ENCODE measurements around the gene UBE3C. TPM values are rescaled to one million over a fixed set of nuclear protein-coding genes. Genes with fewer than 3 reads are reported as not detected.
"Not testable (repeated sequence)": the region's sequence is repeated elsewhere in the genome, so short reads cannot be mapped to it uniquely, and the experiment has no call there.

The UBE3C gene
- total RNA-seq, 1 experiment from 2014 or later, result 50.2 TPM

DNA sequence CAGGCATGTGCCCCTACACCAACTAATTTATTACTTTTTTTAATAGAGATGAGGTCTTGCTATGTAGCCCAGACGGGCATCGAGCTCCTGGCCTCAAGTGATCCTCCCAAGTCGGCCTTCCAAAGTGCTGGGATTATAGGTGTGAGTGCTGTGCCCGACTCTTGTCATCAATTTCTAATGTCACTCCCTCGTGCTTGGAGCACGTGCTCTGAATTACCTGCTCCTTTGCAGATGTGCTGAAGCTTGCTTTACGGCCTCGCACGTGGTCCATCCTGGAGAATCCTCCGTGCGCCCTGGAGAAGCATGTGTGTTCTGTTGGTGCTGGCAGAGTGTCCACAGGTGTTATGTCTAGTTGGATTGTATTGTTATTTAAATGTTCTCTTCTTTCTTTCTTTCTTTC, 11.8 kb upstream of the UBE3C start:
- in situ Hi-C loops (cut with HindIII; ENCODE audit: low sequenced_read_pairs), result no loop called here
- no peak for DNase-seq (ENCODE audit: low spot score)

DNA sequence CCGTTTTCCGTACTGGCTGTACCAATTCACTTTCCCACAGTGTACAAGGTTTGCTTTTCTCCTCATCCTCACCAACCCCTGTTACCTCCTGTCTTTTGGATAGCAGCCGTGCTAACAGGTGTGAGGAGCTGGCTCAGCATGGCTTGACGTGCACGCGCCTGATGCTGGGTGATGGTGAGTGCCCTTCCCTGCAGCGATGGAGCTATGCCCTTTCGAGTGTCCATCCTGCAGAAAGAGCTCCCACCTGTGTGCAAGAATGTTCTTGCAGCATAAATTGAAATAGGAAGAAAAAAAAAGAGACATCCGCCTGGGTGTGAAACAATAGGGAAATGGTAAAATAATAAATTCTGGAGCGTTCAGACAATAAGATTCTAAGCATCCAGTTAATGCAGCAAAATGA, 9.5 kb upstream of the UBE3C start:
- in situ Hi-C loops (cut with HindIII; ENCODE audit: low sequenced_read_pairs), result no loop called here
- no peak for DNase-seq (ENCODE audit: low spot score)

DNA sequence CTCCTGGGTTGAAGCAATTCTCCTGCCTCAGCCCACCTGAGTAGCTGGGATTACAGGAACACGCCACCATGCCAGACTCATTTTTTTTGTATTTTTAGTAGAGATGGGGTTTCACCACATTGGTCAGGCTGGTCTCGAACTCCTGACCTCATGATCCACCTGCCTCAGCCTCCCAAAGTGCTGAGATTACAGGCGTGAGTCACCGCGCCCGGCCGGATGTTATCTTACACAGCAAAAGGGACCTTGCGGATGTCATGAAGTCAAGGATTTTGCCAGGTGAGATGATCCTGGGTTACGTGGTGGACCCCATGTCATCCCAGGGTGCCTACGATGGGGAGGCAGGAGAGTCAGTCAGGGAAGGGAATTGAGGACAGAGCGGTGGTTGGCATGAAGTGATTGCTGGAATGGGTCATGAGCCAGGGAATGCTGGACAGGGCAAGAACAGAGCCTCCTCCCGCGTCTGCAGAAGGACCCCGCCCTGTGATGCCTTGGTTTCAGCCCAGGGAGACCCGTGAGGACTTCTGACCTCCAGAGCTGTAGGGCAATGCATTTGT, 8.7 kb upstream of the UBE3C start:
- in situ Hi-C loops (cut with HindIII; ENCODE audit: low sequenced_read_pairs), result no loop called here

DNA sequence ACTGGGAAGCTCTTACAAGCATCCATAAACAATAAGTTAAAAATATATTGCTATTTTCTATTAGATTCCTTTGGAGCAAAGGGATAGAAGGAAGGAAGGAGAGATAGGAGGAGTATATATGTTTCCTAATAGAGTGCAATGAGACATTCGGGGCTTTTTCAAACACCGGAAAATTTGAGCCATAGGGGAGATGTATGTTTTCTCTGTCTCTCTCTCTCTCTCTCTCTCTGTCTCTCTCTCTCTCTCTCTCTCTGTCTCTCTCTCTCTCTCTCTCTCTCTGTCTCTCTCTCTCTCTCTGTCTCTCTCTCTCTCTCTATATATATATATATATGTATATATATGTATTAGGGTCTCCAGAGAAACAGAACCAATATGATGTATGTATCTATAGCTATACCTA, 7.9 kb upstream of the UBE3C start:
- in situ Hi-C loops (cut with HindIII; ENCODE audit: low sequenced_read_pairs); DNase-seq (ENCODE audit: low spot score): not testable (repeated sequence)

More for the DNA sequence above, 8.7 kb upstream of the UBE3C start:
- DNase-seq (ENCODE audit: low spot score), result no peak

DNA sequence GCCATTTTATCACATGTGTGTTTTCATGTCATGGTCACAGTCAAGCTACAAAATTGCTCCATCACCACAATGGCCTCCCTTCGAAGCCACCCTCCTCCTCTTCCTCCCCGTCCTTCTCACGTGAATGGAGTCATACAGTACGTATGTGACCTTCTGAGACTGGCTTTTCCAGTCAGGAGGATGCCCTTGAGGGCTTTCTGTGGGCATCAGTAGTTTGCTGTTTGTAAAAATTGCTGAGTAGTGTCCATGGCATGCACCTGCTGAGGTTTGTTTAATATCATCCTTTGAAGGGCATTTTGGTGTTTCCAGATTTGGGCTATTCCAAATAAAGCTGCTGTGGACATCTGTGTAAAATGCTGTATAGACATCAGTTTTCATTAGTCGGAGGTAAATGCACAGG, 5.9 kb upstream of the UBE3C start:
- in situ Hi-C loops (cut with HindIII; ENCODE audit: low sequenced_read_pairs), result no loop called here
- DNase-seq (ENCODE audit: low spot score), result no peak

DNA sequence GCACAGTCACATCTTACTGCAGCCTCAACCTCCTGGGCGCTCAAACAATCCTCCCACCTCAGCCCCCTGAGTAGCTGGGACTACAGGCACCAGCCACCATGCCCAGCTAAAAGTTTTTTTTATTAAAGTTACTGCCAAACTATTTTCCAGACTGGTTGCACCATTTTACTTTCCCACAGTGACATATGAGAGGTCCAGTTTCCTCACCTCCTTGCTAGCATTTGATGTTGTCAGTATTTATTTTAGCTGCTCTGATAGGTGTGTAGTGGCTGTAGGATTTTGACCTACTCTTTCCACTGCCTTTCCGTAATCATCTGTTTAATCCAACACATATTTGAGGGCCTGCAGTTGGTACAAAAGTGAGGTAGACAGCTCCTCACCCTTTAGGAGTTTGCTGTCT, 5.4 kb upstream of the UBE3C start:
- in situ Hi-C loops (cut with HindIII; ENCODE audit: low sequenced_read_pairs), result no loop called here
- no peak for DNase-seq (ENCODE audit: low spot score)

DNA sequence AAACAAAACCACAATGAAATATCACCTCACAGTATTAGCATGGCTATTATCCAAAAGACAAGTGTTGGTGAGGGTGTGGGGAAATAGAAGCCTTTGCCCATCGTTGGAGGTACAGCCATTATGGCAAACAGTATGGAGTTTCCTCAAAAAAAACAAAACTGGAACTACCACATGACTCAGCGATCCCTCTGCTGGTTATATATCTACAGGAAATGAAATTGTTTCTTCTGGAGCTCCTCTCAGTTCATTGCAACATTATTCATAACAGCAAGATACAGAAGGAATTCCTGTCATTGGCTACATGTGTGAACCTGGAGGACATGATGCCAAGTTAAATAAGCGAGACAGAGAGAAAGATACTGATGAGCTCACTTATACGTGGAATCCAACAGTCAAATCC, 2.4 kb upstream of the UBE3C start:
- DNase-seq (ENCODE audit: low spot score), result no peak
- in situ Hi-C loops (cut with HindIII; ENCODE audit: low sequenced_read_pairs), result no loop called here

DNA sequence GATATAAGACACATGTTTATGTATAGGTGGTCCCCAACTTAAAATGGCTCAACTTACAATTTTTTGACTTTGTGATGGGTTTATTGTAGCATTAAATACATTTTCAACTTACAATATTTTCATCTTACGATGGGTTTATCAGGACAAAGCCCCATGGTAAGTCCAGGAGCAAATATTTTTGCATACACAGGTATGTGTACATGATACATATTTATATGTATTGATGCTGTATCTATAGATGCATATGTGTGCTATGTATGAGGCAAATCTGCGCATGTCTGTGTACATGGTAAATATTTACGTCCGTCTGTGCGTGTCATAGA, 664 bp upstream of the UBE3C start:
- DNase-seq (ENCODE audit: low spot score), result no peak
- in situ Hi-C loops (cut with HindIII; ENCODE audit: low sequenced_read_pairs), result no loop called here

DNA sequence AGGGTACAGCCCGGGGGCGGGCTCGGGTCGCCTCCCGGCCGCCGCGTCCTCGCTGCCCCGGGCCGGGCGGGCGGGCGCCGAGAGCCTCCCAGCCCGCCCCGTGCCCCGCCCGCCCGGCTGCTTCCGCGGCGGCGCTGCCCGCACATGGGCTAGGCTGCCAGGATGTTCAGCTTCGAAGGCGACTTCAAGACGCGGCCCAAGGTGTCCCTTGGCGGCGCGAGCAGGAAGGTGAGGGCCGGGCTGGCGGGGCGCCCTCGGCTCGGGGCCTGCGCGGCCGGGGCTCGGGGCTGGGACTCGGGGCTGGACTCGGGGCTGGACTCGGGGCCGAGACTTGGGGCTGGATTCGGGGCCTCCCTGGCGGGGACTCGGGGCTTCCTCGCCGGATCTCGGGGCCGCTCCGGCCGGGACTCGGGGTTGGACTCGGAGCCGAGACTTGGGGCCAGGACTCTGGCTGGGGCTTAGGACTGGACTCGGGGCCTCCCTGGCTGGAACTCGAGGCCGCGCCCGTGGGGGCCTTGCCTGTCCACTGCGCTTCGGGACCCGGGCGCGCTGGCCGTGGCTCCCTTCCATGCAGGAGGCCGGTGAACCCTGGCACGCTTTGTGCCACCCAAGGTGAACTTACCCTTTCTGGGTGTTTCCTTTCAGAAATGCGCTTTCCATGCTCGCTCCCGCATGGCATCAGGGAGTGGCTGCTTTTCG, 534 bp downstream of the UBE3C start:
- in situ Hi-C loops (cut with HindIII; ENCODE audit: low sequenced_read_pairs), result no loop called here
- no peak for DNase-seq (ENCODE audit: low spot score)

DNA sequence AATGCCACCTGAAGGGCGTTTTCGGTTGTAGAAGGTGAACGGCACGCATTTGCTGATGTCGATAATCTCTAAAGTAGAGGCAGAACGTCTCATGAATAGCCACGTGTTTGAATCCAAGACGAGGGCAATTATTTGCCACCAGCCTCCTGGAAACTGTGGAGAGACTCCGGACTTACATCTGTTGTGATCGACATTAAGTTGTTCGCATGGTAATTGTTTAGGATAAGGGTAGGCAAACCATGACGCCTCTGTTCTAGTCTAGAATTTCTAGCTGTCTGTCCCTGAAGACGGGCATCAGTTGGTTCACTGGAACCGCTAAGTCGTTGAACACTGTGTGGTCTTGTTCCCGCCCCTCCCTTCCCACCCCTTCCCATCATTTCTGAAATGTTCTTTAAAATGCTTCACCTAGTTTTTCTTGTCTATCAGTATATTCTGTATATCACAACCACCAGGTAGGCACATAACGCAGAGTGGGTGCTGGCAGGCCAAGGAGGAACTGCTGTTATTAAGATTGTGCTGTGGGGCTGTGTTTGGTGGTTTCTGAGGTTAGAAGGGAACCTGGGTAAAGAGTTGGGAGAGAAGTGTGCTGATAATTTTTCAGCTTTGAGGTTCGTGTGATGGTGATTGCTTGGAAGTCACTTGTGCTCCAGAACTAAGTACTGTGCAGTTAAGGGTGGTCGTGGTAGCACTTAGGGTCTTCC, 1.2 kb downstream of the UBE3C start:
- DNase-seq (ENCODE audit: low spot score), result peak; percentile 8
- in situ Hi-C loops (cut with HindIII; ENCODE audit: low sequenced_read_pairs), result no loop called here

DNA sequence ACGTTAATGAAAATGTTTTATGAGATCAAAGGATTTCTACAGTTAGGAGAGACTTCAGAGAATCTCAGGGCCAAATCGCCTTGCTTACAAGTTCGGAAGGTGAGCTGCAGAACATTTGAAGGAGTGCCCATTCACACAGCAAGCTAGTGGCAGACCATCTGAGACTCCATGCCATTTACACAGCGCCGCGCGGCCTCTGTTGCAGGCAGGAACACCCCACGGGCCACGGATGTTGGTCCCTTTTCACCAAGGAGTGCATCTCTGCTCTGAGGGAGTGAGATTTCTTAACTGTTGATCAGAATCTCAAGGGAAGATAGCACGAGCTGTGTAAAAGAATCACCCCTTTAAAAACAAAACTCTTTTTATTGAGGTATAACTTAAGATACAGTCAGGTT, 1.8 kb downstream of the UBE3C start:
- in situ Hi-C loops (cut with HindIII; ENCODE audit: low sequenced_read_pairs), result no loop called here
- no peak for DNase-seq (ENCODE audit: low spot score)

DNA sequence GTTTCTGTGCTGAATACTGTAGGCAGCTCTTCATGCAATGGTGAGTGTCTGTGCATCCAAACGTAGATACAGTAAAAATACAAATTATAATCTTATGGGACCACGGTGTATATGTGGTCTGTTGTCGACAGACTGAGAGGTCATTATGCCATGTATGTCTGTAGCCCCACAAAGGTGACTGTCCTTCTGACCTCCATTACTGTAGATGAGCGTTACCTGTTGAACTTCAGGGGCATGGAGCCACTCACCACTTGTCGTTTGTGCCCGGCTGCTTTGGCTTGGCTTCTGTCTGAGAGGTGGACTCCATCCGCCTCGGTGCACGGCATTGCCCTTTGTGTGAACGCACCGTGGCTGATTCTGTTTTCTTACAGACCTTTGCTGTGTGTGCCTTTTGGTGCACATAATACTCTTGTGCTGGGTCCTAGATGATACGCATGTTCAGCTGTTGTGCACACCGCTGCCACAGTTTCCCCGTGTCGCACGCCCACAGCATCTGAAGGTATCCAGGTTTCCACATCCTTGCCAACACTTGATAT, 2.9 kb downstream of the UBE3C start:
- DNase-seq (ENCODE audit: low spot score), result no peak
- in situ Hi-C loops (cut with HindIII; ENCODE audit: low sequenced_read_pairs), result no loop called here

DNA sequence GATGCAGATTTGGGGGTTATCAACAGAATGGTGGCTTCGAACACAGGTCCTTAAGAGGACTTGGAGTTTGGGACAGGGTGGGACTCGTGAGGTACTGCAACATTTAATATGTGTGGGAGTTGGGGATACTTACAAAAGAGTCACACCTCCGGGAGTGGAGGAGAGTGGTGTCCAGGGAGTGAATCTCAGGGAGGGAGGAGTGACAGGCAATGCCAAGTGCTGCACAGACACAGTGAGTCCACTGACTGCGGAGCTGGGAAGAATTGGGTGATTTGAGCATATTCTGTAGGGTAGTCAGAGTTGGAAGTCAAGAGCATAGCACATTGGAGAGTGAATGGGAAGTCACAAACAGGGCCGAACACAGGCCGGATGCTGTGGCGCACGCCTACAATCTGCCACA, 5.1 kb downstream of the UBE3C start:
- no peak for DNase-seq (ENCODE audit: low spot score)
- in situ Hi-C loops (cut with HindIII; ENCODE audit: low sequenced_read_pairs), result no loop called here

DNA sequence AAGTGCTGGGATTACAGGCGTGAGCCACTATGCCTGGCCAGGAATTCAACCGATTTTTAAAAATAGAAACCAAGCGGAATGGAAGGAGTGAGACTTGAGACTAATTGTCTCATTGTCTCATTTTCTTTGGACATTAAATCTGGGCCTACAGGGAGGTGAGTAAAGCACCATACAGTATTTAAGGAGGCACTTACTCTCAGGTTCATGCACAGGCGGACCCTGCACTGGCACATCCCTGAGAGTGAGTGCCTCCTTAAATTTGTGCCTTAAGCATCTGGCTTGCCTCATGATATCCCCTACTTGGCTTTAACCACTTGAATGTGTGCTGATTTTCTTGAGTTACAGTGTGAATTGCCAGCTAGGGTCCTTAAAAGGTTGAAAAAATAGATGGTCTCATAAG, 10.6 kb downstream of the UBE3C start:
- DNase-seq (ENCODE audit: low spot score), result no peak
- in situ Hi-C loops (cut with HindIII; ENCODE audit: low sequenced_read_pairs), result no loop called here

DNA sequence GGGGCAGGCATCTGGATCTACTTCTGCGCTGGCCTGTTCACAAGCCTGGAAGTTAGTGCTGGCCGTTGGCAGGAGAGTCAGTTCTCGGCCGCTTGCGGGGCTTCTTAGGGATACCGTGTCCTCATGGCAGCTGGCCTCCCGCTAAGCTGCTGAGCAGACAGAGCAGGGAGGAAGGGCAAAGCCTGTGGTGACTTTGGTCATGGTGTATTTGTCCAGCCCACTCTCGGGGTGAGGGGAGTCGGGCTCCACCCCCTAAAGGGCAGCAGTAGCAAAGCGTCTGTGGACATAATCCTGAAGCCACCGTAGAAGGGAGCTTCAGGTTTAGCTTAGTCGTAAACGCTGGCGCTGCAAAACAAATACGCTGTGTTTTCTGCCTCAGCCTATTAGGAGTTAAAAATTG, 12.2 kb downstream of the UBE3C start:
- in situ Hi-C loops (cut with HindIII; ENCODE audit: low sequenced_read_pairs), result no loop called here
- peak; percentile 44 for DNase-seq (ENCODE audit: low spot score)

DNA sequence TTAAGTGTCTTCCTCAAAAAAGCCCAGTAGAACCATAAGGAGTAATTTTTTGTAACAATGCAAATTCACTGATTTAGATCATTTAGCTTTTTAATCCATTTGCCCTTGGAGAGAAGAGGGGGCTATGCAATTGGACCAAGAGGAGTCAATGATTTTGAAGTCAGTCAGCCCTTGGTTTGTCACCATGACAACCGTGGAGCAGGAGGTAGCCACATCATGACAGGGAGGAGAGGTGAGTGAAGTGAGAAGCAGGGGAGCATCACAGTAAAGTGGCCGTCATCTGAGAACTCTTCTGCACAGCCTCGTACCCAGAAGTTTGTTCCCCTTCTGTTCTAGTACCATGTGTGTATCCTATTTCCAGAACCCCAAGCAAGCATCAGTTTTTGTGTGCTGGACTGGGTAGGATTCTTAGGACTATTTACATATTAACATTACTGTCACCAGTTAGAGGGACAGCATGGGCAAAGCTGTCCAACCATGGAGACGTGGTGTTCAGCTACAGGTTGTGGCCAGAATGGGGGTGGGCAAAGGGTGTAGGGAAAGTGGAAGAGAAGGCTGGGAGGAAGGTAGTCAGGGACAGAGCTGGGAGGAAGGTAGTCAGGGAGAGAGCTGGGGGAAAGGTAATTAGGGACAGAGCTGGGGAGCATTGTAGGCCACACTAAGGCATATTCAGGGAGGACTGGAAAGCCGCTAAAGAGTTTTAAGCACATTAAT, 13.1 kb downstream of the UBE3C start:
- in situ Hi-C loops (cut with HindIII; ENCODE audit: low sequenced_read_pairs), result no loop called here
- peak; percentile 49 for DNase-seq (ENCODE audit: low spot score)

DNA sequence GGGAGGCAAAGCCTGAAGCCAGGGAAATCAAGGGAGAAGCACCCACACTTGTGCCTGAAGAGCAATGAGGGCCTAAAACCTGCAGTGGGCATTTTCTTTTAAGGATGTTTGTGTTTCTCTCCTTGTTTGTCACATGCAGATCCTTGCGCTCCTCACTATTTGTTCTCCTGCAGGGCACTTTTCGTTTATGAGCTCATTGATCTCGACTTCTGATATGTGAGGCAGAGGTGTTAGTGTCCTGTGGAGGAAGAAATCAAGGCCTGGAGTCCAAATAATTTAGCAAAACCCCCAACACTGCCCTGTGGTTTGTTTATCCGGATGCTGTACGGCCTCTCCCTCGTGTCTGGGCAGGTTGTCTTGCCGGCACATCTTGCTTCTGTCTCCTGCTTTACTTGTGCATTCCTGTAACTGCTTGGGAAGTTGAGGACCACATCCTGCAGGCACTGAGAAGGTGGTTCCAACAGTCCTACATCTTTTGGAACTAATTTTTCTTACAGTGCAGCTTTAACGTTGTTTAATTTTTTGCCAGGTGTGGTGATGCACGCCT, 13.7 kb downstream of the UBE3C start:
- no peak for DNase-seq (ENCODE audit: low spot score)
- in situ Hi-C loops (cut with HindIII; ENCODE audit: low sequenced_read_pairs), result no loop called here

DNA sequence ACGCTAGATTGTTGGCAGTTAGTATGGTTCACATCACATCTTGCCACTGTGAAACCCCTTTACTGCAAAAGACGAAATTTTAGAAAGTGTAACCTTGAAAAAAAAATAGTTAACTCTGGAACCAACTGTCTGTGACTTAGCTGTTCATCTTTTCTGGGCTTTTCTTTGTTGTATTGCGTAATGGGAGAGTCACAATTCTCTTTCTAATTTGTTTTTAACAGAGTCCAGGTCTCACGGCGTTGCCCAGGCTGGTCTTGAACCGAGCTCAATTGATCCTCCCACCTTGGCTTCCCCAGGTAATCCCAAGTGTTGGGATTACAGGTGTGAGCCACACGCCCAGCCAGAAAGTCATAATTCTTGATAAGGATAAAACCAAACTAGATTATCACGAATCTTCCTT, 14.5 kb downstream of the UBE3C start:
- in situ Hi-C loops (cut with HindIII; ENCODE audit: low sequenced_read_pairs), result no loop called here
- DNase-seq (ENCODE audit: low spot score), result no peak

DNA sequence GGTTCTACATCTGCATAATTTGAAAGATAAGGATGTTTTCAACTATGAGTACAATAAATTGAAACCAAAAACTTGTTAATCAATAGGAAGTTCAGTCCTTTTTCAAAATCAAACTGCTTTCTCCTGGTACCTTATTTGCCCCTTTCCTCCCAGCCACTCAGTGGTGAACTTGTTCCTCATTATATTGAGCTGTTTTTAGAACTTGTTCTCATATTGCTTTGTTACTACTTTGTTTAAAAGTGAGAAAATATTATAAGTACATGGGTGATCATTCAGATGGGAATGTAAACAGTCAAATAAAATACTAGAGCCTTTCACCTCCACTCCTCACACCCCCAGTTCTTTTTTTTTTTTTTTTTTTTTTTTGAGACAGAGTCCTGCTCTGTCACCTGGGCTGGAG, 17.2 kb downstream of the UBE3C start:
- in situ Hi-C loops (cut with HindIII; ENCODE audit: low sequenced_read_pairs), result no loop called here
- no peak for DNase-seq (ENCODE audit: low spot score)

DNA sequence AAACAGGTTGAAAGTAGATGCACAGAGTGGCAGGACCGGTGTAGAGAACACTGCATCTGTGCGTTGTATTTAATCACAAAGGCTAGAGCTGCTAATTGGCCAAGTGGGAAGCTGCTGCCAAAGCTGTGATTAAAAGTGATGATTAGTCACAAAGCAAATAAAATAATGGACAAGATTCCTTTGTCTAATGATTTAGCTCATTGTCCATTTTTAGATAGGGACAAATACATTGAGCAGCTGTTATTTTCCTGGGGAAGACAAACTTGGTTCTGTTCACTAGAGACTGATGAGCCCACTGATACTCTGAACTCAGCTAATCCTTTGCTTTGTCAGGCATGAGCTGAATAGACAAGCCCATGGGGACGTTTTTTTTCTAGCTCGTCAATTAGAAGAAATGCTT, 19.7 kb downstream of the UBE3C start:
- in situ Hi-C loops (cut with HindIII; ENCODE audit: low sequenced_read_pairs), result no loop called here
- DNase-seq (ENCODE audit: low spot score), result no peak
